RWPE1 (cell line): ENCODE data around the gene SPSB4.

Experiments used
- CTCF ChIA-PET: fragments of 350-600 bp; sonication (Branson Sonifier 250); formaldehyde crosslinking; extraction: SDS; loops from one replicate; lab custom pipeline; 2021; lab: Yijun Ruan, JAX
- POLR2A ChIA-PET: fragments of 400-600 bp; formaldehyde crosslinking; extraction: SDS; loops from one replicate; lab custom pipeline; 2020; ENCODE audit warnings: antibody characterized with exemption; ENCODE audit not compliant: low non-redundant PET; lab: Yijun Ruan, JAX
- DNase-seq: peaks from one replicate; pipeline ENCODE4 v3.0.0; 2012; ENCODE audit warnings: low spot score
- H3K27ac ChIP-seq: fragments of 450-650 bp; 2 replicates; pipeline ENCODE4 v1.5.1; 2017
- CTCF ChIP-seq: fragments of 450-650 bp; conservative IDR thresholded peaks from 2 replicates; pipeline ENCODE4 v1.5.1; 2017; ENCODE audit warnings: low read depth, mild to moderate bottlenecking

Gene SPSB4

GRCh38 chr3:141092663-141093062 lies 41.5 kb downstream of the SPSB4 start:
- TF ChIP-seq CTCF = no peak
- CTCF ChIA-PET = no interaction called here
- POLR2A ChIA-PET = no interaction called here
- no peak overlapping the region for H3K27ac ChIP-seq
- no peak for DNase-seq

GRCh38 chr3:141093397-141093796 lies 42.2 kb downstream of the SPSB4 start:
- peak overlapping the region; percentile 47 for H3K27ac ChIP-seq
- CTCF ChIA-PET = interaction anchor here (0.6 to 1.3 kb wide), 4 partner anchors 10 to 154 kb away, joined by 3 to 5 read pairs (median 3); no protein-coding TSS in a partner anchor
- TF ChIP-seq CTCF = no peak
- POLR2A ChIA-PET = no interaction called here
- DNase-seq = peak; percentile 12

- CTCF ChIA-PET = interaction anchor here (0.6 to 1.3 kb wide), 4 partner anchors 9 to 91 kb away, joined by 3 to 5 read pairs (median 3); no protein-coding TSS in a partner anchor
- DNase-seq = peak; percentile 52
- no peak for TF ChIP-seq CTCF
- POLR2A ChIA-PET = no interaction called here
- H3K27ac ChIP-seq = peak overlapping the region; percentile 47
These were observed 43.0 kb downstream of the SPSB4 start for GRCh38 chr3:141093971-141094684.

GRCh38 chr3:141094790-141095545 lies 43.8 kb downstream of the SPSB4 start:
- CTCF ChIA-PET = interaction anchor here (0.7 kb wide), 1 partner anchor 214 kb away, joined by 4 read pairs; no protein-coding TSS in a partner anchor
- POLR2A ChIA-PET = no interaction called here

DNA sequence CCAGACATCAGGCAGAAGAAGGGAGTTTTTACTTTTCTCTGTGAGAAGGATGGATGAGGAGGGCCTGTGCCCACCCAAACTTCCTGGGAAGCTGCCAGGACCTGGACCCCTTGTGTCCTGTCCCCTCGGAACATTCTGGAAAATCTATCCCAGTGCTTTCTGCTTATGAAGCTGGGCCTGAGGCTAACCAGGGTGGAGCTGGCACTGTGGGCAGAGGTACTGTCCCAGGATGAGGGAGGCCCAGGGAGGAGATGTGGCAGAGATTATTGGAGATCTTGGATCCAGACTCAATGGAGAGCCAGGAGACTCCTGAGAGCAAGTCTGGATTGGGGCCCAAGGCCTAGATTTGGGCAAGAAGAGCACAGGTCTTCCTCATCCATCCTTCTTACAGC lies 44.4 kb downstream of the SPSB4 start:
- H3K27ac ChIP-seq = no peak overlapping the region
- no peak for DNase-seq
- ChIA-PET POLR2A (no interaction called here), CTCF (interaction anchor here (0.7 to 1.2 kb wide), 2 partner anchors 10 to 213 kb away, joined by 4 read pairs; no protein-coding TSS in a partner anchor)
- TF ChIP-seq CTCF = no peak

More at GRCh38 chr3:141094790-141095545, 43.8 kb downstream of the SPSB4 start:
- DNase-seq = no peak
- TF ChIP-seq CTCF = no peak
- H3K27ac ChIP-seq = no peak overlapping the region

DNA sequence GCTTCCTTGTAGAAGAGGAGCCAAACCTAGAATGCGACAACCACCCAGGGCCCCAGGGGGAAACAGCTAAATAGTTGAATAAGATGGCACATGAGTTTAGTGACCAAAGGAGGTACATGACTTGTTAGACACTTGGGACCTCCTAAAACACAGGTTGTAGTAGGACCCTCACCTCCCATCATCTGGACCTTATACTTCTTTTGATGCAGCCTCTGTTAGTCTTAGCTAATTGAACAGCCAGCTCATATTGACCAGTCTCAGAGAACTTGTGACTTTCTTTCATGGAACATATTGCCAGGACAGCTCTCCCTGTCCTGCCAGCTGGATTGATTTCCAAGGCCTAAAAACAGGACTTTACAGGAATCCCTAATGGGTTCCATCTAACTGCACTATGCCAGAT lies 45.0 kb downstream of the SPSB4 start:
- CTCF ChIA-PET = interaction anchor here (1.2 kb wide), 1 partner anchor 10 kb away, joined by 4 read pairs; no protein-coding TSS in a partner anchor
- POLR2A ChIA-PET = no interaction called here
- no peak for DNase-seq
- no peak overlapping the region for H3K27ac ChIP-seq
- no peak for TF ChIP-seq CTCF
